ENCODE measurements around the gene RPL36. TPM values are rescaled to one million over a fixed set of nuclear protein-coding genes. Genes with fewer than 3 reads are reported as not detected.

The RPL36 gene
- total and polyA plus RNA-seq, 8 donors, result 524 to 1,510 (median 728) TPM

DNA sequence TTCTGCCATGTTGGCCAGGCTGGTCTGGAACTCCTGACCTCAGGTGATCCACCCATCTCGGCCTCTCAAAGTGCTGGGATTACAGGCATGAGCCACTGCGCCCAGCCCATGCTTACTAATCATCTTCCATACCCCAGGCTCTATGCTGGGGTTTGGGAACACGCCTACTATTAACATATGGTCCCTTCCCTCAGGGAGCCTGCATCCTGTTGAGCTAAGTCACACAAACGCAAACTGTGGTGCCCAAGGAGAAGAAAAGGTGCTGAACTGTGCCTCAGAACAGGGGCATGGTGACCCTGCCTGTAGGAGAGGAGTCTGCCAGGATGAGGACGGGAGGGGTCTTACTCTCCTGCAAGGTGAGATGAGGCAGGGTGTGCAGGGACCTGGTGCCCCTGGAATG lies 15.4 kb upstream of the RPL36 start:
- Histone ChIP-seq H3K27me3 (no peaks in the 10 kb centered on the region), H3K4me3 (no peak overlapping the region), H3K27ac (no peak overlapping the region), H3K36me3 (peaks cover 0 to 2% (median 0%) of the 10 kb centered on the region in 3 donors), H3K9me3 (no peaks in the 10 kb centered on the region), H3K4me1 (no peaks in the 10 kb centered on the region)
- DNase-seq, result no peak
- ATAC-seq, result no peak
- intact Hi-C loops (cut with DNase I), result no loop called here
- TF ChIP-seq, protein P1, sequence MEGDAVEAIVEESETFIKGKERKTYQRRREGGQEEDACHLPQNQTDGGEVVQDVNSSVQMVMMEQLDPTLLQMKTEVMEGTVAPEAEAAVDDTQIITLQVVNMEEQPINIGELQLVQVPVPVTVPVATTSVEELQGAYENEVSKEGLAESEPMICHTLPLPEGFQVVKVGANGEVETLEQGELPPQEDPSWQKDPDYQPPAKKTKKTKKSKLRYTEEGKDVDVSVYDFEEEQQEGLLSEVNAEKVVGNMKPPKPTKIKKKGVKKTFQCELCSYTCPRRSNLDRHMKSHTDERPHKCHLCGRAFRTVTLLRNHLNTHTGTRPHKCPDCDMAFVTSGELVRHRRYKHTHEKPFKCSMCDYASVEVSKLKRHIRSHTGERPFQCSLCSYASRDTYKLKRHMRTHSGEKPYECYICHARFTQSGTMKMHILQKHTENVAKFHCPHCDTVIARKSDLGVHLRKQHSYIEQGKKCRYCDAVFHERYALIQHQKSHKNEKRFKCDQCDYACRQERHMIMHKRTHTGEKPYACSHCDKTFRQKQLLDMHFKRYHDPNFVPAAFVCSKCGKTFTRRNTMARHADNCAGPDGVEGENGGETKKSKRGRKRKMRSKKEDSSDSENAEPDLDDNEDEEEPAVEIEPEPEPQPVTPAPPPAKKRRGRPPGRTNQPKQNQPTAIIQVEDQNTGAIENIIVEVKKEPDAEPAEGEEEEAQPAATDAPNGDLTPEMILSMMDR (IDR thresholded peaks at IDR 0.05), result no peak
- FAIRE-seq, result no peak
- 82 to 89% methylated on average over 5 of the region's 5 CpGs for WGBS, 2 donors

DNA sequence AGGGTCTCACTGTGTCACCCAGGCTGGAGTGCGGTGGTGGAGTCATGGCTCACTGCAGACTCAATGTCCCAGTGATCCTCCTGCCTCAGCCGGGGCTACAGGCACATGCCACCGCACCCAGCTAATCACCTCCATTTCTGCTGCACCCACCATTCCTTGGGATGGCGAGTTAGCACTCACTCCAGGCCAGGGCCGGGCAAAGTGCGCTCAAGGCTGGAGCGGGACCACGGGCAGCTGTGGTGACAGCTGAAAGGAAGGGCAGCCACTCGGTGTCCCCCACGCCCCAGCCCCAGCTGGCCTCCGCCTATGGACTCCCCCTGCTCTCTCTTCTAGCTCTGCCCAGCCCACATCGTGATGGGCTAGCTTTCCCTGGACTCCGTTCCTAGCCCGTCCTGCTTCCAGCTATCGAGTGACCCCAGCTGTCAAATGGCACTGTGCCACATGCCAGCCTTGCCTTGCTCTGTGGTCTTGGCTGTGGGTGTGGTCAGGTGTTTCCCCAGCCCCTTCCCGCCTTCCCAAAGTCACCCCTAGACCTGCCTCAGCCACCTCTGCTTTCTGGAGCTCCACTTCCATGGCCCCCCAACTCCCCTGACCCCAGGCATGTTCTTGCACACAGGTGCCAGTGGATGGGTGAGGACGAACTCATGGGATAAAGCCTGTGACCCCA lies 13.9 kb upstream of the RPL36 start:
- DNase-seq, result peak in 1 of 6 donors; percentile 51
- no peak for ATAC-seq
- 50 to 53% methylated on average over 17 of the region's 17 CpGs for WGBS, 2 donors
- no peak for FAIRE-seq
- no peaks in the 10 kb centered on the region for H3K27me3 ChIP-seq
- H3K4me1 ChIP-seq, result no peaks in the 10 kb centered on the region
- H3K27ac ChIP-seq, result no peak overlapping the region
- no peaks in the 10 kb centered on the region for H3K36me3 ChIP-seq
- no peaks in the 10 kb centered on the region for H3K9me3 ChIP-seq
- TF ChIP-seq, protein P1 (IDR thresholded peaks at IDR 0.05), result no peak
- intact Hi-C loops (cut with DNase I), result no loop called here
- no peak overlapping the region for H3K4me3 ChIP-seq

DNA sequence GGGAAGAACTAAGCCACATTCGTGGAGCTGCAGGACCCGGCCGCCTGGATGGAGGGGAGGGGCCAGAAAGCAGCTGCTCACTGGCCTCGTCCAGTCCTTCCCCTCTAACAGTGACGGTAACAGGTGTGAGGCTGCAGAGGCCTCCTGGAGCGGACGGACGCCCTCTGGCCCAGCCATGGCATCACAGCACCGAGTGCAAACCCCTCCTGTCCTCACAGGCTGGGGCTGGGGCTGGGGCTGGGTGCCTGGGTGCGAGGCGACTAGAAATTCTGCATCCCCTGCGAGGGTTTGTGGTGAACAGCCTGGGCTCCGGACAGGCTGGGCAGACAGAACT lies 13.4 kb upstream of the RPL36 start:
- H3K36me3 ChIP-seq, result no peaks in the 10 kb centered on the region
- H3K9me3 ChIP-seq, result no peaks in the 10 kb centered on the region
- ATAC-seq (no peak), DNase-seq (no peak), FAIRE-seq (no peak)
- 66 to 69% methylated on average over 13 of the region's 13 CpGs for WGBS, 2 donors
- TF ChIP-seq, protein P1 (IDR thresholded peaks at IDR 0.05), result no peak
- H3K27ac ChIP-seq, result no peak overlapping the region
- H3K27me3 ChIP-seq, result no peaks in the 10 kb centered on the region
- intact Hi-C loops (cut with DNase I), result no loop called here
- no peaks in the 10 kb centered on the region for H3K4me1 ChIP-seq
- H3K4me3 ChIP-seq, result no peak overlapping the region

DNA sequence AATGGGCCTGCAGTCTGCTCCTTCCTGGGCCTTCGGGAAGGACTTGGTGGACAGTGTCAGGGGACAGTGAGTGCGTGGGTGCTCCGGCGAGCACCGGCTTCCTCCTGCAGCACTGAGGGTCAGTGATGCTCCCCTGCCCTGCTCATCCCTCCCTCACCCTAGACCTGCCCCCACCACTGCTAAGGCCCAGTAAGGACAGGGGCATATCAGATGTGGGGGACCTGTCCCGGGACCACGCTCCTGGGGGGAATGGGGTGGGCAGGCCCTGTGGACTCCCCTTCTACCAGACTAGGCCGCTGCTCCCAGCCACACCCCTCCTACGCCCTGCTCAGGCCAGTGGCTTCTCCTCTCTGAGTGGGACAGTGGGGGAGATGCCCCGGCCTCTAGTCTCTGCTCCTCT lies 13.0 kb upstream of the RPL36 start:
- DNase-seq, result peak in 1 of 6 donors; percentile 75
- Histone ChIP-seq H3K4me1 (no peaks in the 10 kb centered on the region), H3K4me3 (no peak overlapping the region), H3K27ac (no peak overlapping the region), H3K27me3 (no peaks in the 10 kb centered on the region), H3K36me3 (no peaks in the 10 kb centered on the region), H3K9me3 (no peaks in the 10 kb centered on the region)
- intact Hi-C loops (cut with DNase I), result no loop called here
- FAIRE-seq, result no peak
- 85 to 94% methylated on average over 10 of the region's 10 CpGs for WGBS, 2 donors
- TF ChIP-seq, protein P1 (IDR thresholded peaks at IDR 0.05), result no peak
- ATAC-seq, result no peak

DNA sequence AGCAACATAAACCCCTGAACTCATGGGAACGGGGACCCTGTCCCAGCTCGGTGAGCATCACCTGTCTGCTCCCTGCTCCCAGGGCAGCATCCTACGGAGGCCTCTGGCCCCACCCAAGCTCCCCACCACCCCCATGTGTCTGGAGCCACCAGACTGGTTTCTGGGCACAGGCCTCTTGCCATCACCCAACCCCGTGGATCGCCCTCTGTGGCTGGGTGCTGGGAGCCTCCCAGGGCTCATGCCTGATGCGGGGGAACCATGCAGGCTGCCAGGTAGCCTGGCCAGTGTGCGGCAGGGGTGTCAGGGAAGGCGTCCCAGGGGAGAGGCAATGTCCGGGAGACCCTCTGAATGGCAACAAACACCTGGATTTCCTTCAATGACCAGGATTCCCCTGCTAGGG lies 12.5 kb upstream of the RPL36 start:
- DNase-seq, result peak in 1 of 6 donors; percentile 72
- Histone ChIP-seq H3K27ac (no peak overlapping the region), H3K4me1 (no peaks in the 10 kb centered on the region), H3K9me3 (no peaks in the 10 kb centered on the region), H3K27me3 (no peaks in the 10 kb centered on the region), H3K4me3 (no peak overlapping the region), H3K36me3 (no peaks in the 10 kb centered on the region)
- ATAC-seq, result no peak
- no peak for FAIRE-seq
- TF ChIP-seq, protein P1 (IDR thresholded peaks at IDR 0.05), result no peak
- intact Hi-C loops (cut with DNase I), result no loop called here
- 85 to 87% methylated on average over 9 of the region's 9 CpGs for WGBS, 2 donors

Measured in pancreas (tissue), 10 donors.